Renal cortical epithelial cell (primary cell): ENCODE measurements around the gene DGUOK. TPM values are rescaled to one million over a fixed set of nuclear protein-coding genes. Genes with fewer than 3 reads are reported as not detected.
A peak's percentile ranks its signal among the peaks of the same experiment; 100 is the strongest.

ENCODE experiments used
- DNase-seq: peaks from one replicate; pipeline ENCODE4 v3.0.0-alpha.2; 2011; ENCODE audit warnings: low read depth
- total RNA-seq: library from RNA; depleted of rRNA; stranded (reverse); fragments of >200 nt; gene quantifications from 2 replicates; pipeline ENCODE4 v1.2.3, GENCODE V29; 2014

DGUOK gene
- total RNA-seq, 1 donor from 2014 or later: 26.9 TPM

DNA sequence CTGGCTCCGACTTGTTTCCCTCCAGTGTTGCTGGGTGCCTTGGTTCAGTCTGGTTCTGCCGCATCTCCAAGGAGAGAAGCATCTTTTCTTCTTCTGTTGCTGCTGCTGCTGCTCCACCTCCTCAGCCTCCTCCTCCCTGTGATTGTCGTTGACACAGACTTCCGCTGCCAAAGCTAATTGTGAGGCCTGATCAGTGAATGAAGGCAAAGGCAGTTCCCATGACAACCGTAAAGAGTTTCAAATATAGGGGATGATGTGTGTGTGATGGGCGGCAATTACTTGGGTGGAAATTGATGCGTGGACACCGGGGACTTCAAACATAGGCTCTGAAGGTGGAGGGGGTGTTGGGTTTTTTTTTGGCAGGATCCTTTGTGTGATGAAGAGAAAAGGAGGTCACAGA, 71.8 kb downstream of the DGUOK start:
- no peak for DNase-seq

DNA sequence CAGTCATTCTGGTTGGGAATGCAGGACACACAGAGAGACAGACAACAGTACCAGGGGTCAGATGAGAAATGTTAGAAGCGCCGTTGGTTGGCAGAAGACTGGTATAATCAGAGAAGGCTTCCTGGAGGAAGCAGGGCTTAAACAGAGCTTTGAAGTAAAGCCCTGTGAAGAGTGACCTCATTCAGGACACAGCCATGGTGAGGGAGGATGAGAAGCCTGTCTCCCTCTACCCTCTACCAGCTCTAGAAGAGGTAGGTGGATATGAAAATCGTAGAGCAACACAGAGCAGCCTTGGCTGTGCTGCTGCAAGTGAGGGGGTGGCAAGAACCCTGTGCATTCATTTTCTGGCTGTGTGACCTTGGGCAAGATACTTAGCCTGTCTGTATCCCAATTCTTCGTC, 72.3 kb downstream of the DGUOK start:
- DNase-seq: no peak

DNA sequence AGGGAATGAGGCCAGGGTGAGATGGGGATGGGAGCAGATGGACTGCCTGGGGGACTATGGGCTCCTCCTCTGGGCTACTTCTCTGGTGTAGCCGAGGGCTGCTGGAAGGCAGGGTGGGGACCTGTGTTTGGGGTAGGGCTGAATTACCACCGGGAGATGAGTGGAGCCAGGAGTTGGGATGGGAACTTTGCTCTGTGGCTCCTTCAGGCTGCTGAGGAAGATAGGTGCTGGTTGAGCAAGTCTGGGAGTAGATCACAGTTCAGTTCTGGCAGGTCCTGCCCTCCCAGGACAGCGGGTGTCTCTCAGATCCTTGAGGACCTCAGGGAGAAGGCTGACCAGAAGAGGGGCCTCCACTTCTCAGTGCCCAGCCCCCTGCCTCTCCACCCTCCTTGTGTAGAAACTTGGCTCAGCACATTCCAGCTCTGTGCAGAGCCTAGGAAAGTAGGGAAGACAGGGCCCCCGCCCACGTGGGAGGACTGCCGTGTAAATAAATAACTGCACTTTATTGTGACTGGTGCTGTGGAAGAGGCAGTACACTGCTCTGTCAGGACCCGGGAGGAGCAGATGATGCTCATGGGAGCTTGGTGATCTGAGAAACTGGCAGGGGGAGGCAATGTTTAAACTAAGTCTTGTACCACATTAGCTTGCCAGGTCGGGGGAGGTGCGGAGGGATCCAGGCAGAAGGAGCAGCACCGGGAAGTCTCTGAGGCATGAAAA, 73.4 kb downstream of the DGUOK start:
- DNase-seq: peak; percentile 63

DNA sequence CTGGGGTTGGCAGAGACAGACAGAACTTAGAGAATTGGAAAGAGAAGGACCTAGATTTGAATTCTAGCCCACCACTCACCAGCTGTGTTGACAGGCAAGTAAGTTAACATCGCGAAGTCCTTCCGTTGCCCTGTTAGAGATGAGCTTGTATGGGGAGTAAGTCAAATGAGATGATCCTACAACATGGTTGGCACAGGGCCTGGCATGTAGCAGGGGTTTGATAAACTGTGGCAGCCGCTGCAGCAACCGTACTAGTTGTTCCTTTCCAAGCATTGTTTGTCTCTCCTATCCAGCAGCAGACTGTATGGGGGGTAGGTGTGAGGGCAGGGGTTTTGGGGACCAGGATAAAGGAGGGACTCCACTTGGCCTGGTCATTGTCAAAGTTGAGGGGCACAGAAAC, 74.0 kb downstream of the DGUOK start:
- no peak for DNase-seq

DNA sequence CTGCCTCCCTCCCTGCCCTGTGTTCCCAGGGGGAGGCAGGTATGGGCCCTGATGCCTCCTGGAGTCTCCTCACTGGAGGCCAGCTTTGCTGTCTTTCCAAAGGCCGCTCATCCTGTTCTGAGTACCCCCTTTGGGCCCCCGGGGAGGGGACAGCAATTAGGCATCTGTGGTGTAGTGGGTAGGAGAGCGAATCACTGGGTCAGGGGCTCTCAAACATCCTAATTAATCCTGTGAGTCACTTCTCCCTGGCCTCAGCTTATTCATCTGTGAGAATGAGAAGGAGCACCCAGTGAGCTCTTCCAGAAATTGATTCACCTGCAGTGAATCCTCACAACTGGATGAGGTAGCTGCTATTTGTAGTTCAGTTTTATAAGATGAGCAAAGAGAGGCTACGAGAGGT, 74.4 kb downstream of the DGUOK start:
- DNase-seq: no peak

DNA sequence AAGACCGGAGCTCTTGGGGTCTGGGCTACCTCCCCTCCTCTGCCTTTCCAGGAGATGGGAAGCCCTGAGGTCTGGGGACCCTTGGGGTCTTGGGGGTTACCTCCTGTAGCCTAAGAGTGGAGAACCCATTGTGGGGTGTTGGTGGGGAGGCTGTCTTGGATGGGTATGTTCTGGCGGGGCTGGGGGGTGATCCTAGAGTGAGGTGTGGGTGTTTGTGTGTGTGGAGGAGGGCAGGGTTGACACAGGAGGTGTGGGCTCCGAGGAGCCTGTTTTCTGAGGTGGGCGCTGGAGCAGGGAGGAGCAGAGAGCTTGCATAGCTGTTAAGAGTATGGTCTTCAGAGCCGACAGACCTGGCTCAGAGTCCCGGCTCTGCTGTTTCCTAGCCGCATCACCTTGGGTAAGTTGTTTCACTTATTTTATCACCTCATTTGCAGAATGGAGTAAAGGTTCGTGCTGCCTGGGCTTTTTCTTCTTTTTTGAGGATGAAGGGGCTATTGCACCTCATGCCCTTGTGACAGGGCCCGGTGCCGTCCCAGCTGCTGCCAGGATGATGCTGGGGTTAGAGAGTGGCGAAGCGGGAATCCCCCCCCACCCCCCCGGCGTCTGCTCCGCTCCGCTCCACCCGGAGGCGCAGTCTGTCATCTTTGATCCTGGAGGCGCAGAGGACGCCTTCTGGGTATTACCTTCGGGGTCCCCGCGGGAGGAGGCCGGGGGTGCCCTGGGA, 75.3 kb downstream of the DGUOK start:
- DNase-seq: no peak

DNA sequence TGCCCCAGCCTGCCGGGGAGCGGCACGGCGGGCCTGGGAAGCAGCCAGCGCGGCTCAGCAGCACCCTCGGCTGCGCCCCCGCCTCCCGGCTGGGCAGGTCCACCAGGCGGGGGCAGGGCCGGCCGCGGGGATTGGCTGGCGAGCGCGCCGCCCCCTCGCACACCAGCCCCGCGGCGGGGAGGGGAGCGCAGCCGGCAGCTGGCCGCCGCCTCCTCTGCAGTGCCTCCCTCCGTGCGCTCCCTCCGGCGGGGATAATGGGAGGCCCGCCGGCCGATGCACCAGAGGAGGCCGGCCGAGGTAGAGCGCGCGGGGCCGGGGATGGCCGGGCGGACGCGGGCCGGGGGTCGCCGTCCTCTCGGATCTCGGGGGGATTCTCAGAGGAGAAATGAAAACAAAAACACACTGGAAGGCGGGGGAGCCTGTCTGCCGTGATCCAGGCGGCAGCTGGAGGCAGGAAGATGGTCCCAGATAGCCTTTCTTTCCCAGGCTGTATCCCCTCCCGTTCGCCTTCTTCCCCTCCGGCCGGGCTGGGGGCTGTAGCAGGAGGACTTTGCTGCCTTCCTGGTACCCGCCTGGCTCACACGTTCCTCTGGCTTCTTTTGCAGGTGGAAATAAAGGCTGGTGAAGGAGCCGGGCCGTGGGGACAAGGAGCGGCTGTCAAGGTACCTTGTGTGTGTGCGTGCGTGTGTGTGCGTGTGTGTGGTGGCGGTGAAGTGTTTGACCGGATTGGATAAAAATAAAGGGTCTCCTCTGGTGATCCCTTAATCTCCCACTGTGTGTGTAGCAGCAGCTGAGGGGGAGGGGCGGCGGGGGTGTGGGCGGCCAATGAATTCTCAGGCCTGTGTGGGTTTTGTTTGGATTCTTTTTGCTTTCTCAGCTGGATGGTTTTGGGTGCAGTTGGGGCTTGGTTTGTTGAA, 76.1 kb downstream of the DGUOK start:
- peak; percentile 43 for DNase-seq

DNA sequence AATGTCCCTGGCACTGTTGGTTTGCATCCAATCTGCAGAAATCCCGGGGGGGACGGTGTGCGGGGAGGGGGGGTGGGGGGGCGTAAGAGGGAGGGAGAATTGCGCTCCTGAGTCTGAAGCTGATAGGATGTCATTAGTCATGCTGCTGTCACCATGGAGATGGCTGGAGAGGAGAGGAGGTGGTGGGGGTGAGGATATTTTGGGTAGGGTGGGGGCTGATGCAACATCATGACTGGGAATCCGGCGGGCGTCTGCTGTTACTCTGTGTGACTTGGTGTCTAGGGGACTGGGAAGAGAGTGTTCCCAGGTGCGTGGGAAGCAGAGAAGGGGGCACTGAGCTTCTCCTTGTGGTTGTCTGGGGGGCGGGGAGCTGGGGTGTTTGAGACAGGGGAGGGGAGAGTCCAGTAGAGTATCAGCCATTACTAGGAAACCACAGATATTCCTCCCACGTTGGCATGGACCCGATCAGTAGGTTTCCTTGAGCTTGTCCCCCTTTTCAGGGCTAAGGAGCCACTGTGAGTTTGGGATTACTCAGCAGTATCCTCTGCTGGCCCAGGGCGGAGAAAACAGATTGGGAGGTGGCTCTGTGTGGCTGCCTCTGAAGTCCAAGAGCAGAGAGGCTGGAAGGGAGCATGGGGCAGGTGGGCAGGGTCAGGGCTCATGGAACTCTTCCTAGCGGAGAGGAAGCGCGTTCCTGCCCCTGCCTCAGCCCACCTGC, 77.0 kb downstream of the DGUOK start:
- no peak for DNase-seq

DNA sequence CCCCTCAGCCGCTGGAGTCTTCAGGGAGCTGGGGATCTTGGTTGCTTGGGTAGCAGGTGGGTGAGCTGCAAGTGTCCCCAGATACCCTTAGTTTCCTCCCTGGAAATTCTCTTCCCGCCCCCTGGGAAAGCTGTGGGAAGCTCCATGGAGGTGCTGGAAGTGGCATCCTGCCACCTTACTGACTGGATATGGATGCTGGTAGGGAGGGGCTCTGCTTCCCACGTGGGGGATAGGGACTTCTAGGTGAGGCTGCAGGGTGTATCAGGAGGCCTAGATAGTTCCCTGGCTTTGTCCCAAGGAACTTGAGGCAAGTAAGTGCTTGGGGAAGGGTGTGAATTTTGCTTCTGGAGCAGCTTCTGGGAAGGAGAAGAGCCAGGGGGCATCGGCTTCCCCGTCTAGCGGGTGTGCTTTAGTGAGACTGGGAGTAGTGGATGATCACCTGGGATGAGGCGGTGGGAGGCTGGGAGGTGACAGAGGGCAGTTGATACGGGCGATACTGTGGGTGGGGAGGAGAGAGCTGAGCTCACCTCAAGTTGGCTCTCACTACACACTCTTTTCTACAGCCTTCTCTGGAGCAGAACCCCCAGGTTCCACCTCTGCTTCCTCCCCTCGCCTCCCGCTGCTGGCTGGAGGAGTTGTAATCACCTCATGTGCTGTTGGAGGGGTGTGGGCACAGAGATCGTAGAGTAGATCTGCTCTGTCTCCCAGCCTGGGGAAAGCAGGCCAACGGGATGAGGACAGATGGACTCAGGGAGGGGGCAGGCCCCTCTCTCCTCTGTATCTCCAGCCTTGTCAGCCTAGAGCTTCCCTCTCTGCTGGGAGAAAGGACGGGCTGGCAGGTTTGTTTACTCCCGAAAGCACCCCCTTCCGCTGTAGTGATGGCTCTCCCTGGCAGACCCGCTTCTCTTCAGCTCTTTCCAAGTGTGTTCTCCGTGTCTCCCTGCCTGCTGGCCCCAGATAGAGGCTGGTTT, 77.8 kb downstream of the DGUOK start:
- DNase-seq: no peak

DNA sequence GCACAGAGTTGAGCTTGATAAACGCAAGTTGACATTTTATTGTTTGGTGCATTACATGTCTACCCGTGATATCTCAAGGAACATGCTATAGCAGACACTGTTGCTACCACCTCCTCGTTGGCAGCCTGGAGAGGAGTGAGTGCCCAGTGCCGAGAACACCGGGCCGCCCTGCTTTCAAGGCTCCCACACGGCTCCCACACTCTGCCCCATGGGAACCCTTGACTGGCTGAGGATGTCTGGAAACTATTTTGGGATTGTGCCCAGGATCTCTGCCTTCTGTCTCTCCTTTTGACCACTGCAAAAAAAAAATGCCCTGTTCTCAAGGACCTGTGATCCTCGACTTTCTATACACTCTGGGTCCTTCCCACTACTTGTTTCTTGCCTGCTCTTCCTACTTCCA, 79.1 kb downstream of the DGUOK start:
- DNase-seq: no peak

DNA sequence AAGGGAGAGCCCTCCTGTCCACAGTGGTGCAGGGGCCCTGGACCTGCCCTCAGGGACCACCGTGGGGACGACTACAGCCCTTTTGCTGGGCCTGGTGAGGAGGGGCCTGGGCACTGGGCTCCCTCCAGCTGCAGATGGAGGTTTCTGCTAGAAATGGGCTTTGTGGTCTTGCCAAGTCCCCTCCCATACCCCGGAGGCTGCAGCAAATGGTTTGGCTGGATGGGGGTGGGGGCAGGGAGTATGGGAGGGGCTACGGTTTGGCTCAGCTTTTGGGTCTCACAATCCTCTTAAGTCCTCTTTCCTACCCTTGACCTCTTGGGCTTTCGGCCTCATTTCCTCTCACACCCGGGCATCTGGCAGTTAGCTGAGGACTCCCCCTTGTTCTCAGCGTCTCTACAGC, 79.8 kb downstream of the DGUOK start:
- DNase-seq: no peak

DNA sequence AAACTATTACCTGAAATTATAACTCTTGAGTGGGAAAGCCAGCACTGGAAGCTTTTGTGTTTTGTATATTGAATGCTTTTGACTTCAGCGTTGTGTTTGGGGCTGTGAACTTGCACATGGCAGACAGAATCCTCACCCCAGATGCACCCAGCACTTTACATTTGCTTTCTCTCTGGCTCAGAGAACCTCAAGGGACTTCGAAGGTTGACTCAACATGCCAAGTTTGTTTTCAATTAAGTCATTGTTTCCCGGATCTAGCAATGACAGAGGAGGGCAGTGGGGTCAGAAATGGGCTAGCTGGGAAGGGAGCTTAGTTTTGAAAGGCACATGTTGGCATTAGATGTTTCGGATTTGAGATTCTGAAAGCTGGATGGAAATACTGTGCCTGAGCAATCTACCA, 80.4 kb downstream of the DGUOK start:
- no peak for DNase-seq

DNA sequence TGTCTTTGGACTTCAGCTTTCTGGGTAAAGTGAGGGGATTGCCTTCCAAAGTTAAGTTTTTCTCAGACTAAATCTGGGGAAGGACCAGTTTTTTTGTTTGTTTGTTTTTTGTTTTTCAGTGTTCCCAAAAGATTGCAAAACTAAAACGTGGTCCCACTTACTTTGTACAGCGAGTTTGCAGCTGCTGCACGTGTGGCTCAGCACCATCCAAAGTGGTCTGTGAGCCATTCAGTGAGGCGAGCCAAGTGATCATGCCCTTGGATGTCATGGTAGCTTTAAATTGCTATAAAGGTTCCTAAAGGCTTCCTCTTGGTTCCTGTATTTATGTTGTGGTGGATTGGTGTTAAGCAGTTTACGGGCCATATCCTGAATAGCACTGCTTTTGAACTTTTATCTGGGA, 81.0 kb downstream of the DGUOK start:
- no peak for DNase-seq

Other genes with a start within 250 kb of the DGUOK start
- gene TPRKB, start 189.5 kb upstream of the DGUOK start, total RNA-seq: 23.4 and 53.3 TPM in 2 replicates
- 23.5 and 40.5 TPM in 2 replicates for gene DUSP11, start 146.8 kb upstream of the DGUOK start, total RNA-seq
- gene C2orf78, start 142.7 kb upstream of the DGUOK start, total RNA-seq: not detected in 2 replicates
- gene STAMBP, start 97.9 kb upstream of the DGUOK start, total RNA-seq: 36.5 and 61.9 TPM in 2 replicates
- gene ACTG2, start 33.9 kb upstream of the DGUOK start, total RNA-seq: 0.15 TPM in 1 of 2 replicates, not detected in the other
- 3.6 and 8.7 TPM in 2 replicates for gene TET3, start 58.0 kb downstream of the DGUOK start, total RNA-seq
- gene BOLA3, start 221.0 kb downstream of the DGUOK start, total RNA-seq: 24.3 and 56.1 TPM in 2 replicates